ENCODE results near the gene RPL10. TPM values are rescaled to one million over a fixed set of nuclear protein-coding genes. Genes with fewer than 3 reads are reported as not detected.
A peak's percentile ranks its signal among the peaks of the same experiment; 100 is the strongest.

The RPL10 gene
- total RNA-seq (2012; rRNA removed), result 2,217 and 3,625 TPM in 2 replicates

DNA sequence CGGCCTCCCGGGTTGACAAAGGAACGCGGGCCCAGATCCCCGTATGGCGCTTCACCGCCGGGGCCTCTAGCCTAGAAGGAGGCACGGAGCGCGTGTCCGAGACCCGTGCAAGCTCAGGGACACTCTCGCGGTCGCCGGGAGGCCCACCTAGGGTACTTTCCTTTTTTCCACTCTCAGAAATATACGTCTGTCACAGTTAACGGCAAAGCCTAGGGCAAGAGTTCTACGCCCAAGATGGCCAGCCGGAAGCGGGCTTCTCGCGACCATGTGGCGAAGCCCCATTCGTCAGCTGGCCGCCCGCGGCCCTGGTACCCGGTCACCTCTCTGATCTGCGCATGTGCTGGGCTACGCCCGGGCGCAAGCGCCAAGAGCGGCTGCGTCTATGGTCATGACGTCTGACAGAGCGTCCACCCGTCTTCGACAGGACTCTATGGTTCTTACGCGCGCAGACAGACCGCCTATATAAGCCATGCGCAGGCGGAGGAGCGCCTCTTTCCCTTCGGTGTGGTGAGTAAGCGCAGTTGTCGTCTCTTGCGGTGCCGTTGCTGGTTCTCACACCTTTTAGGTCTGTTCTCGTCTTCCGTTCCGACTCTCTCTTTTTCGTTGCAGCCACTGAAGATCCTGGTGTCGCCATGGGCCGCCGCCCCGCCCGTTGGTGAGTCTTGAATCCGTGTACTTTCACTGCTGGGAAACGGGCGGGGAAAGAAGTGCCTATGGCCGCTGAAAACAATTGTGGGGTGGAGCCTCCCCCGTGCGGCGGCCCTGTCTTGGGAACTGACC lies at the start of gene RPL10:
Gene RPL10, plus strand, starts transcription at position 490 of the 780 bp plus-strand sequence. Its CDS starts 143 bp downstream, at position 633.
- Histone ChIP-seq H3K9ac (ENCODE audit: low read depth, low read length) (peak within 1 kb of the TSS; percentile 100), H3K36me3 (ENCODE audit: insufficient read depth, low read length) (peaks cover 29% of the 10 kb centered on the region), H3K27me3 (ENCODE audit: control insufficient read depth, insufficient read depth, low read length) (no peaks in the 10 kb centered on the region), H3K9me3 (replicated peaks; ENCODE audit: low read length) (no peaks in the 10 kb centered on the region), H3K4me3 (ENCODE audit: low read length) (peak within 1 kb of the TSS; percentile 89), H3K4me2 (ENCODE audit: low read length) (peak within 1 kb of the TSS; percentile 91), H3K4me1 (ENCODE audit: control insufficient read depth, insufficient read depth, low read length) (peaks cover 6% of the 10 kb centered on the region)

DNA sequence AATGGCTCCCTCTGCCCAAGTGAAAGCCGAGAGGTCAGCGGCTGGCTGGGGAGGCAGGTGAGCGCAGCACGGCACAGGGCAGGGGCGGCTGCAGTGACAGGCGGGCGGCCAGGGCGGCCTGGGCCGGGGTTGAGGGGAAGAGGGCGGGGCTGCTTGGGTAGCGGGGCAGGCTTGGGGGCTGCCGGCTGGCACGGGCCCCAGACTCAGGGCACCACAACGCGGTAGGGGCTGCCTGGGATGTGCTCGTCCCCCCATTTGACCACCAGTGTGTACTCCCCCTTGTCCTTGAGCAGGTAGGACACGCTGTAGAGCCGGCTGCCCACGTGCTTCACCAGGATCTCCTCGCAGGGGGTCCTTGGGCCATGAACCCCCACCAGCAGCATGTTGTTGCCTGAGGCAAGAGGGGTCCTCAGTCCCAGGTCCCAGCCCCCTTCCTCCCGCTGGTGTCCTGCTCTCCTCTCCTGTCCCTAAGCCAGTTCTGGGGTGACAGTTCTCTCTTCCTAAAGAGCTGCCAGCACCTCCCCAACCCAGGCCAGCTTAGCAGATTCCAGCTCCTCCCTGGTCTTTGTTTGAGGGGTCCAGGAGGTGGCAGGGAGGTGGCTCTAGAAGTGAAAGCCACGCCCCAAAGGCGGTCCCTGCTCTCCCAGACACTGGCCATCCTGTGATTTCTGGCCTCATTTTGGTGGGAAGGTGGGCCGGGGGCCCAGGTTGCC lies 49.4 kb upstream of the RPL10 start:
- no peaks in the 10 kb centered on the region for H3K27me3 ChIP-seq (ENCODE audit: control insufficient read depth, insufficient read depth, low read length)
- no peak overlapping the region for H3K4me3 ChIP-seq (ENCODE audit: low read length)
- no peaks in the 10 kb centered on the region for H3K4me1 ChIP-seq (ENCODE audit: control insufficient read depth, insufficient read depth, low read length)
- H3K9ac ChIP-seq (ENCODE audit: low read depth, low read length), result no peak overlapping the region
- H3K9me3 ChIP-seq (replicated peaks; ENCODE audit: low read length), result no peaks in the 10 kb centered on the region
- no peak overlapping the region for H3K4me2 ChIP-seq (ENCODE audit: low read length)
- peaks cover 59% of the 10 kb centered on the region for H3K36me3 ChIP-seq (ENCODE audit: insufficient read depth, low read length)

- Histone ChIP-seq H3K9me3 (replicated peaks; ENCODE audit: low read length) (no peaks in the 10 kb centered on the region), H3K4me1 (ENCODE audit: control insufficient read depth, insufficient read depth, low read length) (no peaks in the 10 kb centered on the region), H3K36me3 (ENCODE audit: insufficient read depth, low read length) (peaks cover 65% of the 10 kb centered on the region)
Observed at GRCh38 chrX:154349359-154349935, 48.7 kb upstream of the RPL10 start.

DNA sequence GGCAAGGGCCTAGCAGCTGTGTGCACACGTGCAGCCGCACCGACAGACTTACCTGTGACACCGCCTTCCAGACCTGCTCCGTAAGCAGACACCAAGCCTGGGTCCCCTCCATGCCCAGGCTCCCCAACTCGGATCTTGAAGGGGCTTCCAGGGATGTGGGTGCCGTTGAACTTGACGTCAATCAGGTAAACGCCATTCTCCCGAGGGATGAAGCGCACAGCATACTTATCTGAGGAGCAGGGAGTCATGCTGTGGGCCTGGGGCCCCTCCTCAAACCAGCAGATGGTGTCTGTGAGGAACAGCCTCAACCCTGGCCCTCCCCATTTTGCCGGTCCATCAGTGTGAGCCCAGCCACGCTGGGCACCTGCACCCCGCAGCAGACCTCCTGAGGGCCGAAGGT lies 48.2 kb upstream of the RPL10 start:
- no peaks in the 10 kb centered on the region for H3K27me3 ChIP-seq (ENCODE audit: control insufficient read depth, insufficient read depth, low read length)
- no peak overlapping the region for H3K4me3 ChIP-seq (ENCODE audit: low read length)
- H3K36me3 ChIP-seq (ENCODE audit: insufficient read depth, low read length), result peaks cover 70% of the 10 kb centered on the region
- no peaks in the 10 kb centered on the region for H3K9me3 ChIP-seq (replicated peaks; ENCODE audit: low read length)
- no peaks in the 10 kb centered on the region for H3K4me1 ChIP-seq (ENCODE audit: control insufficient read depth, insufficient read depth, low read length)
- no peak overlapping the region for H3K4me2 ChIP-seq (ENCODE audit: low read length)
- H3K9ac ChIP-seq (ENCODE audit: low read depth, low read length), result no peak overlapping the region

More at GRCh38 chrX:154349359-154349935, 48.7 kb upstream of the RPL10 start:
- H3K9ac ChIP-seq (ENCODE audit: low read depth, low read length), result no peak overlapping the region
- no peak overlapping the region for H3K4me2 ChIP-seq (ENCODE audit: low read length)
- H3K27me3 ChIP-seq (ENCODE audit: control insufficient read depth, insufficient read depth, low read length), result no peaks in the 10 kb centered on the region
- H3K4me3 ChIP-seq (ENCODE audit: low read length), result no peak overlapping the region

DNA sequence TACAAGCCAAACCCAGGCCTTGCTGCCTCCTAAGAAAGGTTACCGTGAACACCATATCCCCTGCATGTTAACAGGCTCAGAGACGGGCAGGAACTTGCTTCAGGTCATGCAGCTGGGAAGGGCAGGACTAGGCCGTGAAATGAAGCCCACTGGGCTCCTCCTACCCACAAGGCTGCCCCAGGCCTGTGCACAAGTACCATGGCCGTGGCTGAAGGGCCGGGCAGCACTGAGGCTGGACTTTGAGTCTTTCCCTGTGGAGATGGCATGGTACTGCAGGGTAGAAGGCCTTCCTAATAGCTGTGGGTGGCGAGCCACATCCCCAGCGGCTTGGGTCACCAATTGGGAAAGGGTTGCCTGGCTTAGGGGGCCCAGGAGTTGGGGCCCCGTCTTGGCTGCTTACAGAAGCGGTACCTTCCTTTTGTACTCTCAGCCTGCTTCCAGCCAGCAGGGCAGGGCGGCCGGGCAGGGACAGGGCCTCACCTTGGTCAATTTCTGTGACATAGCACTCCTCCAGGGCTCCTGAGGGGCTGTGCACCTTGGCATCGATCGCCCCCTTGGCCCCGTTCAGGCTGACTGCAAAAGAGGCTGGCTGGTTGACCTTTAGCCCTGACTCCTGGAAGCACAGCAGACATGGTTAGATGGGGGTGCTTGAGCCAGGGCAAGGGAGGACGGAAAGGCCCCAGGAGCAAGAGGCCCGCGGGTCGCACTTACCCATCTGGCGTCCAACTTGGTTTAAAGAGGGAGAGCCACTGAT lies 47.6 kb upstream of the RPL10 start:
- H3K4me1 ChIP-seq (ENCODE audit: control insufficient read depth, insufficient read depth, low read length), result no peaks in the 10 kb centered on the region
- no peak overlapping the region for H3K9ac ChIP-seq (ENCODE audit: low read depth, low read length)
- no peaks in the 10 kb centered on the region for H3K9me3 ChIP-seq (replicated peaks; ENCODE audit: low read length)
- no peak overlapping the region for H3K4me2 ChIP-seq (ENCODE audit: low read length)
- H3K4me3 ChIP-seq (ENCODE audit: low read length), result no peak overlapping the region
- H3K27me3 ChIP-seq (ENCODE audit: control insufficient read depth, insufficient read depth, low read length), result no peaks in the 10 kb centered on the region
- H3K36me3 ChIP-seq (ENCODE audit: insufficient read depth, low read length), result peaks cover 77% of the 10 kb centered on the region

DNA sequence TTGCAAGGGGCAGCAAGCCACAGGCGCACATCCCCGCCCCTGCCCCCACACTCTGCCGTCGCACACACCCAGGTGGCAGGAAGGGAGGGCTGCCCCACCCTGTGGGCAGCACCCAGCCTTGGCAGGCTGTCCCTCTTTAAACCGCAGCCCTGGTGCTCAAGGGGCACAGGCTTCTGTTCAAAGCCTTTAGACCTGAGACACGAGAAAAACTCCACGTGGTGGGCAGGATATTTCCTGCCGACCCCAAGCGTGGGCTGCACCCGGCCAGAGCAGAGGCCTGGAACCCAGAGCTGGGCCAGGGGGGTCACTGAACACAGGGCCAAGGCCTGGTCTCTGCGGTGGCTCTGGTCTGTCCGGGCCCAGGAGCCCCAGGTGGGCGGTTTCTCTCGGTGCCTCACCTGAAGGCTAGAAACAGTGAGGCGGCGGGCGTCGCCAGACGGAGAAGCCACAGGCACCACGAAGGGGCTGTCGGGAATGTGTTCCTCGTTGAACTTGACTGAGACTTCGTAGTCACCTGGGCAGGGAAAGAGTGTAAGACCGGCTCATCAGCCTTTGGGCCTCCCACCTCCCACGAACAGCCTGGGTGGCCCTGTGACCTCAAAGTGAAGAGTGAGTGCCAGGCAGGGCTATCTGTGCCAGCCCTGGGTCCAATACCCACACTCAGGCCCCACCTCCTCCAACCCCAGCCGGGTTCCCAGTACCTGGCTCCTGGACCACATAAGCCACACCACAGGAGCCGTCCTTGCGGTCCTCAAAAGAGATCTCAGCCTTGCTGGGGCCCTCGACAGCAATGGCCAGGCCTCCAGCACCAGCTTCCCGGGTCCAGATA lies 46.8 kb upstream of the RPL10 start:
- Histone ChIP-seq H3K9ac (ENCODE audit: low read depth, low read length) (no peak overlapping the region), H3K36me3 (ENCODE audit: insufficient read depth, low read length) (peaks cover 84% of the 10 kb centered on the region), H3K4me1 (ENCODE audit: control insufficient read depth, insufficient read depth, low read length) (no peaks in the 10 kb centered on the region), H3K27me3 (ENCODE audit: control insufficient read depth, insufficient read depth, low read length) (no peaks in the 10 kb centered on the region), H3K9me3 (replicated peaks; ENCODE audit: low read length) (no peaks in the 10 kb centered on the region), H3K4me2 (ENCODE audit: low read length) (no peak overlapping the region), H3K4me3 (ENCODE audit: low read length) (no peak overlapping the region)

DNA sequence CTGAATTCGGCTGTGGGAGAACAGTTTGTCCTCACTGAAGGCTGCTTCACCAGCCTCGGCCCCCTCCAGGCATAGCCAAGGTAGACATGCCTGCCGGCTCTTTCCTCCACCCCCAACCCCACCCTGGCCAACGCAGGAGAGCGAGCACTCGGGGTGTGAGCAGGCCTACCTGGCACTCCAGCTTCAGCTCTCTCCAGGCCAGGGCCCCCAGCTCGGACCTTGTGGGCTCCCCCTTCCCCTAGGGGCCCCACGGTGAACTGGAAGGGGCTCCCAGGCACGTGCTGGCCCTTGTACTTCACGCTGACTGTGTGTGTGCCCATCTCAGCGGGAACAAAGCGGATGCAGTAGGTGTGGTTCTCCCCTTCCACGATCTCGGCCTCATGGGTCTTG lies 46.2 kb upstream of the RPL10 start:
- H3K36me3 ChIP-seq (ENCODE audit: insufficient read depth, low read length), result peaks cover 90% of the 10 kb centered on the region
- H3K27me3 ChIP-seq (ENCODE audit: control insufficient read depth, insufficient read depth, low read length), result no peaks in the 10 kb centered on the region
- H3K9me3 ChIP-seq (replicated peaks; ENCODE audit: low read length), result no peaks in the 10 kb centered on the region
- H3K4me2 ChIP-seq (ENCODE audit: low read length), result no peak overlapping the region
- H3K9ac ChIP-seq (ENCODE audit: low read depth, low read length), result no peak overlapping the region
- no peaks in the 10 kb centered on the region for H3K4me1 ChIP-seq (ENCODE audit: control insufficient read depth, insufficient read depth, low read length)
- no peak overlapping the region for H3K4me3 ChIP-seq (ENCODE audit: low read length)

DNA sequence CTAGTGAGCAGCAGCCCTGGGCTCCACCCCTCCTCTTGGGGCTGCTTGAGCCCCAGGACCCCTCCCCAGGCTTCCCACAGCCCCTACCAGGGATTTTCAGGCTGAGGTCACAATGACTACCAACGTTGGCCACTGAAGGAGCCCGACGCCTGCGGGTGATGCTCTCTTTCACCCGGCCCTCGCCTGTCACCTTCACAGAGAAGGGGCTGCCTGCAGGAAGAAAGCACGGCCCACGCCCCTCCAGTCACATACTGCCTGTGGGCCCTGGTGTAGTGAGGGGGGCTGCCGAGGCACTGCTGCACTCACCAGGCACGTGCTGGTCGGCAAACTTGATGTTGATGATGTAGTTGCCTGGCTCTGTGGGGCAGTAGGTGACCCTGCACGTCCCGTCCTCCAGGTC lies 45.7 kb upstream of the RPL10 start:
- Histone ChIP-seq H3K36me3 (ENCODE audit: insufficient read depth, low read length) (peaks cover 95% of the 10 kb centered on the region), H3K9ac (ENCODE audit: low read depth, low read length) (no peak overlapping the region), H3K4me2 (ENCODE audit: low read length) (no peak overlapping the region), H3K4me1 (ENCODE audit: control insufficient read depth, insufficient read depth, low read length) (no peaks in the 10 kb centered on the region), H3K9me3 (replicated peaks; ENCODE audit: low read length) (no peaks in the 10 kb centered on the region), H3K27me3 (ENCODE audit: control insufficient read depth, insufficient read depth, low read length) (no peaks in the 10 kb centered on the region), H3K4me3 (ENCODE audit: low read length) (no peak overlapping the region)

- Histone ChIP-seq H3K9me3 (replicated peaks; ENCODE audit: low read length) (no peaks in the 10 kb centered on the region), H3K4me2 (ENCODE audit: low read length) (no peak overlapping the region), H3K27me3 (ENCODE audit: control insufficient read depth, insufficient read depth, low read length) (no peaks in the 10 kb centered on the region), H3K36me3 (ENCODE audit: insufficient read depth, low read length) (peaks cover 100% of the 10 kb centered on the region), H3K4me1 (ENCODE audit: control insufficient read depth, insufficient read depth, low read length) (no peaks in the 10 kb centered on the region), H3K9ac (ENCODE audit: low read depth, low read length) (no peak overlapping the region), H3K4me3 (ENCODE audit: low read length) (no peak overlapping the region)
Observed at GRCh38 chrX:154353172-154353843, 44.9 kb upstream of the RPL10 start.

- no peaks in the 10 kb centered on the region for H3K9me3 ChIP-seq (replicated peaks; ENCODE audit: low read length)
- H3K4me1 ChIP-seq (ENCODE audit: control insufficient read depth, insufficient read depth, low read length), result peaks cover 4% of the 10 kb centered on the region
- H3K9ac ChIP-seq (ENCODE audit: low read depth, low read length), result no peak overlapping the region
- no peaks in the 10 kb centered on the region for H3K27me3 ChIP-seq (ENCODE audit: control insufficient read depth, insufficient read depth, low read length)
- no peak overlapping the region for H3K4me3 ChIP-seq (ENCODE audit: low read length)
- peaks cover 100% of the 10 kb centered on the region for H3K36me3 ChIP-seq (ENCODE audit: insufficient read depth, low read length)
- H3K4me2 ChIP-seq (ENCODE audit: low read length), result no peak overlapping the region
Observed at GRCh38 chrX:154354013-154354412, 44.2 kb upstream of the RPL10 start.
